ENCODE results near the gene TBX6.

- TF ChIP-seq POLR2A (IDR thresholded peaks at IDR 0.05) (no peak), CTCF (IDR thresholded peaks at IDR 0.05) (no peak)
Observed at GRCh38 chr16:30136971-30137605, 45.4 kb upstream of the TBX6 start.

Measured in body of pancreas (tissue), 4 donors.